Renal pelvis (tissue), 4 donors: Measurements from ENCODE around the gene HYLS1. TPM values are rescaled to one million over a fixed set of nuclear protein-coding genes. Genes with fewer than 3 reads are reported as not detected.
A peak's percentile ranks its signal among the peaks of the same experiment; 100 is the strongest.

Source experiments
- DNase-seq: peaks from one replicate; pipeline ENCODE4 v3.0.0-alpha.2; 2013
- polyA plus RNA-seq, 3 donors: library from polyadenylated mRNA; unstranded; fragments of 120-200 nt; gene quantifications; one replicate each; pipeline ENCODE4 v1.2.1, GENCODE V29; 2013; ENCODE audit not compliant: insufficient read length in 3 of 3

Gene HYLS1
- polyA plus RNA-seq, 3 donors, result 10.5 to 12.4 (median 11.4) TPM

GRCh38 chr11:125931116-125931515 is 43.6 kb downstream of the HYLS1 start:
- no peak for DNase-seq

- no peak for DNase-seq
Measured at GRCh38 chr11:125931668-125932067, 44.2 kb downstream of the HYLS1 start.

GRCh38 chr11:125932301-125932700 is 44.8 kb downstream of the HYLS1 start:
- no peak for DNase-seq

- DNase-seq, result no peak
Measured at GRCh38 chr11:125933030-125933813, 45.8 kb downstream of the HYLS1 start.

GRCh38 chr11:125934473-125934872 is 47.0 kb downstream of the HYLS1 start:
- DNase-seq, result no peak

GRCh38 chr11:125935056-125935455 is 47.6 kb downstream of the HYLS1 start:
- DNase-seq, result no peak

GRCh38 chr11:125935618-125936199 is 48.2 kb downstream of the HYLS1 start:
- no peak for DNase-seq

- no peak for DNase-seq
Measured at GRCh38 chr11:125938418-125938817, 51.0 kb downstream of the HYLS1 start.

GRCh38 chr11:125939081-125939521 is 51.6 kb downstream of the HYLS1 start:
- no peak for DNase-seq

GRCh38 chr11:125940145-125940544 is 52.7 kb downstream of the HYLS1 start:
- no peak for DNase-seq

- DNase-seq, result no peak
Measured at GRCh38 chr11:125941267-125941618, 53.8 kb downstream of the HYLS1 start.

- DNase-seq, result peak; percentile 42
Measured at GRCh38 chr11:125941619-125942611, 54.4 kb downstream of the HYLS1 start.

GRCh38 chr11:125942771-125943428 is 55.4 kb downstream of the HYLS1 start:
- DNase-seq, result no peak

GRCh38 chr11:125943661-125944349 is 56.3 kb downstream of the HYLS1 start:
- DNase-seq, result no peak

- no peak for DNase-seq
Measured at GRCh38 chr11:125944350-125945010, 57.0 kb downstream of the HYLS1 start.

- DNase-seq, result no peak
Measured at GRCh38 chr11:125945011-125945796, 57.7 kb downstream of the HYLS1 start.

- DNase-seq, result no peak
Measured at GRCh38 chr11:125945797-125946520, 58.5 kb downstream of the HYLS1 start, which contains the start of gene VSIG10L2. Gene VSIG10L2, plus strand, starts transcription at chr11:125946044. Its CDS starts 12 bp downstream, at chr11:125946056.

- no peak for DNase-seq
Measured at GRCh38 chr11:125946712-125947418, 59.4 kb downstream of the HYLS1 start.
